GM19023 (cell line): ENCODE measurements around the gene RBPJL.
"Not testable (repeated sequence)": the region's sequence is repeated elsewhere in the genome, so short reads cannot be mapped to it uniquely, and the experiment has no call there.

Experiments used
- ATAC-seq: cut with Tn5 transposase; IDR thresholded peaks from one replicate; pipeline ENCODE4 v1.9.1; 2021; ENCODE audit warnings: mild to moderate bottlenecking, moderate library complexity; ENCODE audit not compliant: unreplicated experiment

Gene RBPJL

DNA sequence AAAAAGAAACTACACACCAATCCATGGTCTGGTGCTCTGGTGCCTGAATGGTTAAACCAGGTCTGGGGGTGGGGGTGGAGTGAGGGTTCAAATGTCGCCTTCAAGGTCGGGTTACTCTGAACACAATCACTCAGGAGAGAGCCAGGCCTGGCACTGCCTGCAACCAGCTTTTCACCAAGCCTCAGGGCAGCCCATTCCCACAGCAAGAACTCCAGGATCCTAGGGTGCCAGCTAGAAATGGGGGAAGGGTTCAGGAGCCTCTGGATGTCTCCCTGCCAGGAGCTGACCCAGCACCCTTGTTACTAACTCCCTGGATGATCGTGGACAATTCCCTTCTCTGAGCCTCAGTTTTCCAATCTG, 34.9 kb downstream of the RBPJL start:
- no peak for ATAC-seq

DNA sequence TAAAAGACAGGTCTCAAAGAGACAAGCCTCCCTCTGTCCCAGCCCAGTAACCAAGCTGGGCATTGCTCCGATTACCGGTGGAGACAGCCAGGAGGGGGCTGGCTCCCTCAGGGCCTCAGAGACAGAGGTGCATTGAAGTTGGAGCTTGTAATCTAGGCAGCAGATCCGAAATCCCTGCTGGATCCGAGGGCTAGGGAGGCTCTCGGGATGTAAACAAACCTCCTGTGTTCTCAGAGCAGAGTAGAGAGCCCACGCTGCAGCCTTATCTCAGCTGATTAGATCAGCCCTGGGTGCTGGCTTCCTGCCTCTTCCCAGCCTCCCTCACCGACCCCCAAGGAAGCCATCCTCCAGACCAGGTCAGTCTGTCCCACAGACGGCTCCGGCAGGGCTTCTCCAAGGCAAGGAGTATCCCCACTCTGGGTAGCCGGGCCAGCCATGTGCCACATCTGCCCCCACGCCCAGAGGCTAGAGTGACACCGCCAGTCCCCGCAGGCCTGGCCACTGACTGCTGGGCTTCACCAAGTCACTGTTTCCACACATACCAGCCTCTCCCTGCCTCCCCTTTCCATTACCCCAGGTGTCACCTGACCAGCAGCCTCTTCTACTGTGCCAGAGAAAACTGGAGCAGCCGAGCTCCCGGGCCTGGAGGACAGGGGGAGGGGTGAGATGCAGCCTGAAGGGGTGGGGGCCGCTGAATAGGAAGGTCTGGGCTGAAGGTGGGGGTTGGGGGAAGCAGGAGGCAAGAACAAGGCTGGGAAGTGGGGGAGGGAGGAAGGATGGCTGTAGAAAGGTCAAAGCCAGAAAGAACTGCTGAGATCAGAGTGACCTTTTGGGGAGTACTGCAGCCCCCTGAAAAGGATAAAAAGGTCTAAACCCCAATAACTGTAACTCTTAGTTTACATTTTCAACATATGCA, 35.6 kb downstream of the RBPJL start:
- ATAC-seq, result no peak

DNA sequence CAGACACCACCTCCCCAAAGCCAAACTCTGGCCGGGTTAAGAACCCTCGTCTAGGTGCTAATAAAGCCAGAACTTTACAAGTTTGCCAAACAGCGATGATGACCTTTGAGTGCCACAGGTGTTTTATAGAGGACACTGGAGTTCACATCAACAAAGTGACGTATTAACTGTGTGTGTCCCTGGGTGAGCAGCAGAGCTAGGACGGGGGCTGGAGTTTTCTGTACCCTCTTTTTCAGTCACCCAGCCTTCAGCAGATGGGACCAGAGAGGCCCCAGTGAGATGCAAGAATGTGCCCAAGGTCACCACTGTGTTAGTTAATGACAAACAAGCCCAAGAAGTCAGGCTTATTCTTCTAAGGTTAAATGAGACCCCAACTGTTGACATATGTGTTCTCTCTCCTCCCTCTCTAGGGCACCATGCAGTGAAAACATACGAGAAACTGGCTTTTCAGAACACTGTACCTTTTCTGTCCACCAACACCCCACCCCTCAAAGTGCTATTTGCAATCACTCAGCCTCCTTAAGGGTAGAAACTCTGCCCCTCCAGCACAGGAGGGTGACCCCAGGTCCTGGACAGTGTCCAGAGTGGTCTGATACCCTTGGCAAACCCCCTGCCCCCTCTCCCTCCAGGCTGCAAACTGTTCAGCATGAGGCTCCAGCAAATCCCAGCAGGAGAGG, 36.4 kb downstream of the RBPJL start:
- no peak for ATAC-seq

GRCh38 chr20:45343532-45344167, 37.0 kb downstream of the RBPJL start:
- no peak for ATAC-seq

- no peak for ATAC-seq
These were observed 37.7 kb downstream of the RBPJL start for GRCh38 chr20:45344168-45344860.

DNA sequence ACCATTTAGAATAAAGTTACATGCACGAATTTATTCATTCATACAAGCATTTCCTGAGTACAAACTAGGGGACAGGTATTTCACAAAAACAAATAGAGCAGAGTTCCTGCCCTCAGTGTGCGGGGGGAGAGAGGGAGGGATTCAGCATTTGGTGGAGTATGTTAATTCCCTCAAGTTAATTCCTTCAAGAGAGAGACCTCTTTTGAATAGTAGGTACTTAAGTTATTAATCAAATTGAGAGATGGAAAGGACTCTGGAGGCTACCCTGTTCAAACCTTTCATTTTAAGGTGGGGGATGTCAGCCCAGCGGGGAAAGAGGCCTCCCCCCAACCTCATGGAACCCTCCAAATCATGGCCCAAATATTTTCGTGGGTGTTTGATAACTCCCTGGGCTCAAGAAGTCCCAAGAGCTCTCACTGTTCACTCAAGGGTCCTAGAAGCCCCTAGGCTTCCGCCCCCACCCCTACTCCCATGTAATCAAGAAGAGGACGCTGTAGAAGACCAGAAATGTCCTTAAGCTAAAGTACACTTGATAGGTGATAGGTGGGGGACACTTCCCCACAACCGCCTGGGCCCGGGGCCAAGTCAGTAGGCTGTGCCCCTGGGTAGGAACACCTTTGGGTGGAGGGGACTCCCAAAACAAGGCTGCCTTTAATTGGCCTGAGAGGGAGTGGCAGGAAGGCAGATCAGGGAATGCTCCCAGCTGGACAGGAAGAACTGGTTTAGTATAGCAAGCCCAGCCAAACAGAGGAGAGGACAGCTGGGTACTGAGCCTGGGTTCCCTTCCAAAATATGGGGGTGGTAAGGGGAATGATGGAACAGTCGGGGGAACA, 38.7 kb downstream of the RBPJL start:
- no peak for ATAC-seq

DNA sequence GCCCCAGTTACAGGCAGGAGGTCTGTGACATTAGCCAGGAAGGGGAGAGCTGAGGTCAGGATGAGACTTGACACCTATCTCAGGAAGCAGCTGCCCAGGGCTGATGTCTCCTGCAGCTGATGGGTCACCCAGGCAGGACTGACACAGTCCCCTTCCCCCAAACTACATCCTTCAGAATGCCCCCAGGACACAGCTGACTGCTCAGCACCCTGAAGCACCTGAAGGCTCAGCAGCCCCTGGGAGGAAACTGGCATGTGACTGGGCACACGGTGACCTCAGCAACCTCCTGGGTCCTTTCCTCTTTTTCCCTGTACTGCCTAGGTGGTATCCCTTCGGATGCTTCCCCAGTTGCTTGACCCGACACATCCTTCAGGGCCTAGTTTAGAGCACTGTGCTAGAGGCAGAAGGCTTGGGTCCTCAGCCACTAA, 39.7 kb downstream of the RBPJL start:
- no peak for ATAC-seq

DNA sequence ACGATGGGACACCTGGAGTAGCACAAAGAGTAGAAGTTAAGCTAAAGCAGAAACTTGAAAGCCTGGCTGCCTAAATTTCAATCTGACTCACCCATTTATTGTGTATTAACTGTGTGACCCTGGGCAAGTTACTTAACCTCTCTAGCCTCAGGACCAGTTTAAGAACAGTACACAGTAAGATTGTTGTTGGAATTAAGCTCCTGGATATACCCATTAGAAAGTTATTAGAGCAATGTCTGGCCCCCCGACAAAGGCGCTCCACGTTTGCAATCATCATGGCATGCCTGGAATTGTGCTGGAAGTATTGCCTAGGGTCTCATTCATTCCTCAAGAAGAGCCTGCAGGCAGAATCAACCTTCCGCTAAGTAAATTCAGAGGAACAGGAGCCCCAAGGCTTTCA, 40.2 kb downstream of the RBPJL start:
- ATAC-seq, result no peak

- no peak for ATAC-seq
These were observed 40.8 kb downstream of the RBPJL start for GRCh38 chr20:45347297-45347935.

GRCh38 chr20:45347936-45348778, 41.5 kb downstream of the RBPJL start, which contains the start of gene SDC4:
TSS of gene SDC4 (minus strand) at chr20:45348424. CDS start at chr20:45348384, 40 bp downstream.
- no peak for ATAC-seq

DNA sequence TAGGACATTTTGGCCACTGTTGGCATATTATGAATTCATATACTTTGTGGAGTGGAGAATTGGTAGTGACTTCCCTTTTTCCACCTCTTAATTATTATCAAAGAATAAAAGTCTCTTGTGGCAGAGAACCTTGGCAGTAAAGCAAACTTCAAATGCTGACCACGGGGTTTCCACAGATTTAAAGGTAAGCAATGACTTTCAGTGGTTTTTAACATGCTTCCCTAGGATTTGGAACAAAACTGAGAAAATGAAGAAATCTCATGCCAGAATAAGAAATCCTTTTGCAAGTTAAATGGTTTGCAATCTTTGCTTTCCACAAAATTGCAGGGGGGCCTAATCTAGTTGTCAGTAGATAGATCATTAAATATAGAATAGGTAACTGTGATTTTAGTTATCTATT, 43.6 kb downstream of the RBPJL start:
- ATAC-seq, result no peak

GRCh38 chr20:45350795-45351194, 44.2 kb downstream of the RBPJL start:
- ATAC-seq, result not testable (repeated sequence)

DNA sequence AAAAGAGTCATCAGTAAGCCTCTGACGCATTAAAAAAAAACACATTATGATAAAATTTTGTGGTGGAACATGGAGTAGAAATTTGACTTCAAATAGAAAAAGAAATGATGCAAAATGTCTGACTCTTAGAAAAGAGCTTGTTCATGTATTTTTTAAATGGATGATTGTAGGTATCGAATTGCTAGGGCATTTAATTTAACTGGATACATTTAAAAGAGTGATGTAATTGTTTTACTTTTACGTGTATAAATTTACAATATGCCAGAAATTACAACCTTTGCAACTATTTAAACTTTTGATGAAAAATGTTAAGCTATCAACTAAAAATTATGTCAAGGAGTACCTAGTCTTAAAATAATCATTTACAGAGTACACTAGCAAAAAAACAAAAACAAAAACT, 46.1 kb downstream of the RBPJL start:
- ATAC-seq, result no peak

DNA sequence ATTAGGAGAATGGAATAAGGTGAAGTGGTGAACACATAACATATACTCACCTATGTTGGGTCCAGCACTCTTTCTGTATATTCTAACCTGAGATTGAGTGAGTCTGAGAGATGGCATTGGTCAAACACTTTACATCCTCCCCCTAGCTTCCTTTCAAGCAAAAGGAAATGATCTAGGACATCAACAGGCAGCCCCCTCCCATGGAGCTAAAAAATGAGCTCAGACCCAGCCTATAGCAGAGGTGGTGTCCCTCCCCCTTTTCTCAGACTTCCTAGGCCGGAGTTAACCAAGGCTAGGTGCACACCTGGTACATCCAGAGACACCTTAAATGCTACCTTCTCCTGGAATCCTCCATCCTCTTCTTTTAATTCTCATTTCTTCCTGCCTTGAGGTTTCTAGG, 47.1 kb downstream of the RBPJL start:
- no peak for ATAC-seq

DNA sequence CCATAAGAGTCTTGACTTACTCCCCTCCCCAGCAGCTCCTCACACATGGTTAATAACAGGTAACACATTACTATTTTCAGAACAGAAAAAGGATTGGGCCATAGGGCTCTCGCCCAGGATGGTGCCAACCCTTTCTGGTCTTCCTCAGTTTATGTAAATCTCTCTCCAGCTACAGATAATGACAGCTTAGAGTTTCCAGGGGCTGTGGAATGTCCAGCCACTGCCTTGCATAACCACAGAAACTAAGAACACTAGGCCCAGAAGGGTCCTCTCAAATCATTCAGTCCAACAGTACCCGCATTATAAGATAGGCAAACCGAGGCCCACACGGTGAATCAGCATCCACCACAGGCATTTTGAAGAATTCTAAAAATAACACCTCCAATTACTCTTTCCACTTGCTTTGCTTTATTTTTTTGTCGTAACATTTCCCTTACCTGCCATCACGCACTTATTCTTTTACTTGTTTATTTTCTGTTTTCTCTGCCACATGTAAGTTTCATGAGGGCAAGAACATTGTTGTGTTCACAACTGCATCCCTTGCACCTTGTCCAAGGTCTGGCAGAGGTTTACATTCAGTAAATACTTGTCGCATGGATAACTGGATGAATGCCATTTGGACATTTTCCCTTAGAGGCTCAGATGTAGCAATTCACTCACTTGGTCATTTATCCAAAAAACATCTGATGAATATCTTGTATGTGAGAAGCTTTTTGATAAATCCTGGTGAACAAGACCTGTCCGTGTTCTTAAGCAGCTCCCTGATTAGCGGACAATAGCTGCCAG, 48.0 kb downstream of the RBPJL start:
- ATAC-seq, result no peak

DNA sequence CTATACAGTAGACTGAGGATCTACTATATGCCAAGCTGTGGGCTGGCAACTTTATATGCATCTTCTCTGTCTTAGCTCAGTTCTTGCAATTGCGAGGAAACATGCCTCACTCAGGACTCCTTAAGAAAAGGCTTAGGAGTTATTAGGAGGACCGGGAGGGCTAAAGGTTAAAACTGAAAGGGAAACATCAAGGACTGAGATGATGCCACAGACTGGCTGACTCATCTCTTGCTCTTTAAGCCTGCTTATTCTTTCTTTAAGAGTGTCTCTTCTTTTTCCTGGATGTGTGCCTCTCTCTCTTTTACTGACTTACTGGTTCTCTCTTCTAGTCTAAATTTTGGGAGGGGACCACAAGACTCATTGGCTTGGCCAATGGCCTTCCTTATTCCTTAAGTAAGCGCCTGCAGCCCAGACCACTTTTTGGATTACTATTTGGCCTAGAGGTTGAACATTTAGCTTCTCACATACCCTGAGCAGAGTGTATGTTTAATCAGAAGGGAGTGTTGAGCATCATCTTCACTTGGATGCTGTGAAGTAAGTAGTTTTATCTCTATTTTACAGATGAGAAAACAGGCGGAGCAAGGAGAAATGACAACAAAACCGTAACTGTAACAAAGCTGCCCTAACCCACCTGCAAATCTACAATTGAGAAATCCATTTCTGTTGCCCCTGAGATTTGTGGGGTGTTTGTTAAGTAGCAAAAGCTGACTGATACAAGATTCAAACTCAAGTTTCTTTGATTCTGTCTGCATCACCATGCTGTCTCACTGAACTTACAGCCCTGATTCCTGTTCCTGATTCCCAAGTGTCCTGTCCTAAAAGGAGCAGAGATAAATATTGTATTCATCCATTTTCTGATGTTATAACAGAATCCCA, 48.8 kb downstream of the RBPJL start:
- no peak for ATAC-seq
